GM18867 (cell line): ENCODE measurements around the gene TNNT2.

ENCODE experiments used
- ATAC-seq: cut with Tn5 transposase; IDR thresholded peaks from one replicate; pipeline ENCODE4 v1.9.1; 2021; ENCODE audit warnings: mild to moderate bottlenecking, moderate library complexity; ENCODE audit not compliant: unreplicated experiment

TNNT2 gene

GRCh38 chr1:201357636-201358348 lies 19.7 kb downstream of the TNNT2 start:
- ATAC-seq, result no peak

GRCh38 chr1:201357211-201357610 lies 20.3 kb downstream of the TNNT2 start:
- no peak for ATAC-seq

DNA sequence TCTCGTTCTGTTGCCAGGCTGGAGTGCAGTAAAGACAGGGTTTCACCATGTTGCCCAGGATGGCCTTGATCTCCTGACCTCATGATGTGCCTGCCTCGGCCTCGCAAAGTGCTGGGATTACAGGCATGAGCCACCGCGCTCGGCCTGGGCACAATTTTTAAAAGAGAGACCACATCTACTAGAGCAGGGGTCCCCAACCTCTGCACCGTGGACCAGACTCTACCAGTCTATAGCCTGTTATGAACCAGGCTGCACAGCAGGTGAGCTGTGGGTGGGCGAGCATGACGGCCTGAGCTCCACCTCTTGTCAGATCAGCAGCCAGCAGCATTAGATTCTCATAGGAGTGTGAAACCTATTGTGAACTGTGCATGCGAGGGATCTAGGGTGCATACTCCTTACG lies 20.8 kb downstream of the TNNT2 start:
- ATAC-seq, result no peak

DNA sequence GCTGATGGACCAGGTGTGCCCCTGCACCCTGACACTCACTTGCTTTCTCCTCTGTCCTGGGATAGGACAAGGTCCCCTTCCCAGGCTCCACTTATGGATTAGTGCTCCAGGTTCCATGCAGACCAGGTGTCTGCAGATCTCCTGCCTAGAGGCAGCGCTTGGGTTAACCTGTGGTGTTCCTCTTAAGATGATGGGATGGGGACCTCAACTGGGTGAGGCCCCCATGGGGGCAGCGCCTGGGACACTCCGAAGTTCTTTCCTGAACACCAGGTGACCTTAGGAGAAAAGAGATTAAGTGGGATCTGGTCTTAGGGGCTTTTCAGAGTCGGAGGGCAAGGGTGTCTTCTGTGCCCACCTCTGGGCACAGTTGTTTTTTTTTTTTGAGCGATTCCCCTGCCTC lies 21.2 kb downstream of the TNNT2 start:
- ATAC-seq, result no peak

DNA sequence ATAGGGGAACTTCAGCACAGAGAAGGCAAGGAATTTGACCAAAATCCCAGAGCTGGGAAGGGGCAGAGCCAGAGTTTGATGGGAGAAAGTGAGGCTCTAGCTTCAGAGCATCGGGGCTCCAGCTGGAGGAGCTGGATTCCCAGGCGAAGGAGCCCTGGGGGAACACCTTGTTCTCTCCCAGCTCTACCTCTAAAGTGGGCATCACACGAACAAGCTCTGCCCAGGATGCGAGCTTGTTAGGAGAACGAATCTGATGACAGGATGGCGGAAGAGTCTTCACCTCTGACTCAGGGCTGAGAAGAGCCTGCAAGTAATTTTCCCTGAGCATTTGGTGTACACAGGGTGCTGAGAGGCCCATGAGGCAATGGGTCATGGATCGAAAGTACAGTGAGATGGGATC lies 22.0 kb downstream of the TNNT2 start:
- no peak for ATAC-seq

DNA sequence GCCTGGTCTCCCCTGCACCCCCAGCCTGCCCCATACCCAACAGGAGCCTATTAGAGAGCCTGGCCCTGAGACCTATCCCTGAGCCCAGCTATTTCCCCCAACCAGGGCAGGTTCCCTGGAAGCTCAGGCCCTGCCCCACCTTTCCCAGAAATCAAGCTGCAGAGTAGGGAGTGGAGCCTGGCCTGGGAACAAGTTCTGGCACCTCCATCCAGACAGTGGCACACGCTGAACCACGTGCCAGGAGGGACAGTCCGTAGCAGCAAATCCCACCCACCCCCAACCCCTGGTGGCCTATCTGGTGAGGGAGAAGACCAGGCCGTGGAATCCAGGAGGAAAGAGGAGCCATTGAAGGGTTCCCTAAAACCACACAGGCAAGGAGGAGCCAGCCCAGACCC lies 22.6 kb downstream of the TNNT2 start:
- ATAC-seq, result no peak

GRCh38 chr1:201354151-201354900 lies 23.2 kb downstream of the TNNT2 start:
- no peak for ATAC-seq

DNA sequence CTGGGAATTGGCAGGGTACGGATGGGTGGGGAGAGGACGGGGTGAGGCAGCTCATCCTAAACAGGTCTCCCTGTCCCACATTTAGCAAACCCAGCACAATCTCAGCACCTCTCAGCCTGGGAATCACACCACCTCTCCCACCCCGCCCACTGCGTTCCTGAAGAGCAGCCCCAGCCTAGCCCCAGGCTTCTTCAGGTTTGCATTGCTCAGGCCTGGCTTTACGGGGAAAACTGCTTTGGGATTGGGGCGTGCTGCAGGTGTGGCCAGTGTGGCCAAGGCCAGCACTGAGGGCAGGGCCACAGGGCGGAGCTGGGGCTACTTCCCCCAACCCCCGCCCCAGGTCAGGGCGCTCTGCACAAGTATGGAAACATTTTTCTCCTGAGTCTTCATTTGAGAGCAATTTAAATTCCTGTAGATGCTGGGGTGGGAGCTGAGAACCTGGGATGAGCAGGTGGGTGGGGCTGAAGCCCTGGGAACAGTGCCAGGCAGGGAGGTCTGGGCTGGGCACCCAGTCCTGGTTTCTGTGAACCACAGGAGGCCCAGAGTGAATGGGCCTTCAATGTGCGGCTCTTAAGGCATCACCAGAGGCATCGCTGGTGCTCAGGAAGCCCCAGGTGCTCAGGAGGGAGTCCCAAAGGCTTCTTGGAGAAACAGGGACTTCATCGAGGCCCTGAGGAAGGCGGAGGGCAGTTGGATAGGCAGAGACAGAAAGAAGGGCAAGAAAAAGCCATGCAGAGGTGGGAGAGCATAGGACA lies 24.1 kb downstream of the TNNT2 start:
- no peak for ATAC-seq

DNA sequence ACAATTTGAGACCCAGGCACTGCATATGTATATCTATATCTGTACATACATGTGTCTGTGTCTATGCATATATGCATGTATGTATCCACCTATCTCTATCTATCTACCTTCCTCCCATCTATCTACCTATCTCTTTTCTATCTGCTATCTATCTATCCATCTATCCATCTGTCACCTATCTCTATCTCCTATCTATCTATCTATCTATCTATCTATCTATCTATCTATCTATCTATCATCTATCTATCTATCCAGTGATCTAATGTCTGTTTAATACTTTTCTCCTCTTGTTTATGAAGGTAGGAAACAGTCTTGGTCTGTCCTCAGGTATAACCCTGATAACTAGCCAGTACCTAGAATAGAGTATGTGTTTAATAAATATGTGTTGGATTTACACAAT lies 25.9 kb downstream of the TNNT2 start:
- ATAC-seq, result no peak

- no peak for ATAC-seq
These were observed 26.6 kb downstream of the TNNT2 start for GRCh38 chr1:201350884-201351283.

DNA sequence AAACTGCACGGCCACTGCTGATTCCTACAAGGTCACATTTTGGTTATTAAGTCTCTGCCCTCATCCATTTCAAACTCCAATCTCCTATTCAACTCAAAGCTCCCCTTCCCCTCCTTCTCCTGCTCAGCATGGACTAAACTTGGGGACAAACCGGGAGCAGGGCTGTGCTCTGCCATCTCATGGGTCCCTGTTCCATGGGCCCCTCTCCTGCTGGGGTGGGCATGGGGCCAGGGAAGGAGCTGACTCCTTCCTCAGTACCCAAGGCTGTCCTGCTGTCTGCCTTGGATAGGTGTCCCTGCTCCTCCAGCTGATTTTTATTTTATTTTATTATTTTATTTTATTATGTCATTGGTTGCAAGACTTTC lies 27.1 kb downstream of the TNNT2 start:
- no peak for ATAC-seq

DNA sequence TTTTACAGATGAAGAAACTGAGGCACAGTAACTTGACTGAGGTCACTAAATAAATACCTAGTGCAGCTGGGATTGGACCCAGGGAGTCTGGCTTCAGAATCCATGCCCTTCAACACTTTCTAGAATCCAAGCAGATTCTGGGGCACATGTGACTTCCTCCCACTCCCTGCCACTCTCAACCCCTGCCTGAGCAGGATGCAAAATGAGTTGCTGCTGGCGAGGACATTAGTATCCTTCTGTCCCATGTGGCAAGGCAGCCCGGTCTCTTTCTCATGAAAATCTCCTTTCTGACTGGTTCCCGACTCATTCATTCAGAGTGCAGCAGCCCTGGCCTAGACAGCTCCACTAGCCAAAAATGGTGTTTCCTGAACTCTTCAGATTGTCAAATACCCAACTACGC lies 28.4 kb downstream of the TNNT2 start:
- ATAC-seq, result no peak

- no peak for ATAC-seq
These were observed 29.3 kb downstream of the TNNT2 start for GRCh38 chr1:201348211-201348566.

DNA sequence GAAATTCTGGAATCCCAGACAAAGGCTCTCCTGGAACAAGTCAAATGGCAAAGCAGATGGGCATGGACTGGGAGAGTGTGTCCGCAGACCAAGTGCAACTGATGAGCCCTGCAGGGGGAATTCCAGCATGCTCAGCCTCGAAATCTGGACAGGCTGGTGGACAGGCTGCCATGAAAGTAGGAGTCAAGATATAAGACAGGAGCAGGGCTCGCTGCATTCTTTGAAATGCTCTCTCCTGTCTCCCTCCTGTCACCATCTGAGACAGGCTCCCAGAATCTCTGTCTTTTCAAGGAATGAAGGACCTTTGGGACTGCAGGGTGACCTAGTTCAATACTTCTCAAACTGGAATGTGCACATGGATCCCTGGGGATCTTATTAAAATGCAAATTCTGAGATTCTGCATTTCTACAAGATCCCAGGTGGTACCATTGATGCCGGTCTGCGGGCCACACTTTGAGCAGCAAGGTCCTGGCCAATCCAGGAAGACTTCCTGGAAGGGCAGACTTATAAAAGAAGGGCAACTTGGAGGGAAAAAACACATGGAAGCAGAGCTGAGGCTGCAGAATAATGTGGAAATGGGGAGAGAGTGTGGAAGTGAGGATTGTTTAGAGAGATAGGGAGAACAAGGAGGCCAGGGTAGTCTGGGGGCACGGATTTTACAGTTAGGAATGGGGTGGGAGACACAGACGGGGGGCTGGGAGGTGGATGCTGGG lies 29.8 kb downstream of the TNNT2 start:
- ATAC-seq, result no peak

GRCh38 chr1:201346987-201347386 lies 30.5 kb downstream of the TNNT2 start:
- no peak for ATAC-seq

DNA sequence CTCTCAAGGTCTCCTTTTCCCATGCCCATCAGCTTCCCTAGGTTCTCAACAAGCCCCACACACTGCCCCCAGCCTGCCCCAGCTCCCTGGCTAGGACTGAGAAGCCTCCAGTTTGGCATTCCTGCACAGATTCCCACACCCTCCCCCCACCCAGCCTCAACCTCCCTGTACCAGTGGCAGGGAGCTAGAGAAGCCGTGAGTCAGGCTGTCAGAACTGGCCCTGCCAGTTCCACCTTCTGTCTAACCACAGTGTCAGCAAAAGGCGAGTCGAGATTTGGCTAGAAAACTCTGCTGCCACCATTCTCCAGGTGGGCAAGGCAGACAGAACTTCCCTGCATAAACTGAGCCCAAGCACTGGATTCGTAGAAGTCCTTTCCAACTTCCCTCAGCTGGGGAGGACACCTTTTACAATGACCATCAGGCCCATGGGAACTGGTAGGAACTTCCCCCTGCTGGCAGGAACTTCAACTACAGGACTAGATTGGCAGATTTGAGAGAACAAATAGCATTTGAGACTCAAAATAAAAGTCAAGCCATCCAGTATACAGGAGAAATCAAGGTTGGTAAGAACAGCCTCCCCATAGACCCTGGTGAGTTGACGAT lies 31.0 kb downstream of the TNNT2 start:
- no peak for ATAC-seq

DNA sequence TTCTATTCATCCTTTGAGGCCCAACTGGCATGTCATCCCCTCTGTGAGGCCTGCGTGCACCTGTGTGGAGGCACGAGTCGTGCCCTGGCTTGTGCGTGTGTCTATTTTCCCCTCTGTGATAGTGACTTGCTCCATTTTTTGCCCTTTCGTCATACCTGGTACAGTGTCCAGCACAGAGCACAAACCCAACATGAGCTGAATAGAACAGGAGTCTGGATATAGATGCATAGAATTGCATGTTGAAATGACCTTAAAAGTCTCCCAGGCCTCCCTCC lies 32.5 kb downstream of the TNNT2 start:
- ATAC-seq, result no peak

GRCh38 chr1:201344206-201345080 lies 33.0 kb downstream of the TNNT2 start:
- ATAC-seq, result no peak

DNA sequence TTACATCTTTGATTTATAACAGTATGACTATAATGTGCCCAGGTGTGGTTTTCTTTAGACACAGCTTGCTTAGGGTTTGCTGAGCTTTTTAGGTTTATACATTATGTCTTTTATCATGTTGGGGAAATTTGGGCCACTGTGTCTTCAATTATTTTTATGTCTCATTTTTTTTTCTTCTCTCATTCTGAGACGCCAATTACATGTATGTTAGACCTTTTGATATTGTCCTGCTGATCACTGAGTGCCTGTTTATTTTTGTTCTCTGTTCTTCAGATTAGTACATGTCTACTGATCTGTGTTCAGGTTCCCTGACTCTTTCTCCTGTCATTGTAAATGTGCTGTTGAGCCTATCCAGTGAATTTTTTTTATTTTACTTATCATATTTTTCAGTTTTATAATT lies 36.1 kb downstream of the TNNT2 start:
- no peak for ATAC-seq

DNA sequence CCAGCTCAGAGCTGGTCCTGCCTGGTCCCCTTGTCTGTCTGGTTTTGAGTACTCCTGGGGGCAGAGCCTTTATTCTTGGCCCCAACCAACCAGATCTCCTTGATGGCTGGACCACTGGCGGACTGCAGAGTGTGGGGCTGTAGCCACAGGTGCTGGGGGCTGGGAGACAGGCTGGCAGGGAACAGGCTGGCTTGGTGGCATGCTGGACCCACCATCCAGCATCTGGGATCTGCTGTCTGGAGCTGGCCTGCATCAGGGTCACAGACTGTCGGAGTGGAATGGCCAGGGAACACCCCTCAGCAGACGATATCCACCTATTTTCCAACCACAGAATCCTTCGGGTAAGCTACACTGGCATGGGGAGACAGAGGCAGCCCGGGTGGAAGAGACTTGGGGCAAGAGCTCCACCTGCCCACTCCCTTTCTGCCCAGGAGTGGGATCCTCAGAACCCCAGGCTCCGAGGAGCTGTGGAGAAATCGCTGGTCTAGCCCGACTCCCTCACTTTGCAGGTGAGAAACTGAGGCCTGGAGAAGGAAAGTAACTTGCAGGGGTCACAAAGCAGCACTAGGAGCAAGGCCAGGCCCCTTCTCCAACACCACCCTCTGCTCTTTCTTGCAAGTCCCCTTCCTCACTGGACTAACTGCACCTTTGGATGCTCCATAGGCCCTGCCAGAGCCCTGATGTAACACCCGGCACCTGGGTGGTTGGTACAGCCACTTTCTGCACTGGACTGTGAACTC lies 40.6 kb downstream of the TNNT2 start:
- no peak for ATAC-seq
